Lower leg skin (tissue), 3 donors: ENCODE measurements around the gene USP25.

Source experiments
- CTCF ChIP-seq, 3 donors: fragments of 450-650 bp; IDR thresholded peaks; one replicate each; pipeline ENCODE4 v1.5.1; 2016; ENCODE audit warnings: antibody characterized with exemption in 3 of 3, mild to moderate bottlenecking in 3 of 3, moderate library complexity in 2 of 3
- POLR2A ChIP-seq, 2 donors: fragments of 450-650 bp; IDR thresholded peaks; one replicate each; pipeline ENCODE4 v1.6.1; 2016 to 2017; ENCODE audit warnings: antibody characterized with exemption in 2 of 2, mild to moderate bottlenecking in 1 of 2, moderate library complexity in 1 of 2

GRCh38 chr21:15687208-15687607 is 42.6 kb upstream of the USP25 start:
- TF ChIP-seq CTCF (IDR thresholded peaks at IDR 0.05) (no peak), POLR2A (IDR thresholded peaks at IDR 0.05) (no peak)
